Erythroblast (primary cell): ENCODE results near the gene ABCB9.

Experiments
- DNase-seq, 2 experiments: peaks; one replicate each; lab custom pipeline; 2025; lab: John Stamatoyannopoulos, UW
- GATA1 ChIP-seq: IDR thresholded peaks from 2 replicates; pipeline ENCODE4 v1.6.1; 2011; ENCODE audit warnings: low read depth, mild to moderate bottlenecking, control low read depth, low read length, moderate library complexity
- POLR2A ChIP-seq: IDR thresholded peaks from 2 replicates; pipeline ENCODE4 v1.6.1; 2011; ENCODE audit warnings: mild to moderate bottlenecking, low read length

ABCB9 gene

GRCh38 chr12:122999196-122999946, 33.1 kb upstream of the ABCB9 start:
- no peak for TF ChIP-seq GATA1
- TF ChIP-seq POLR2A, result no peak
- DNase-seq, result no peak

DNA sequence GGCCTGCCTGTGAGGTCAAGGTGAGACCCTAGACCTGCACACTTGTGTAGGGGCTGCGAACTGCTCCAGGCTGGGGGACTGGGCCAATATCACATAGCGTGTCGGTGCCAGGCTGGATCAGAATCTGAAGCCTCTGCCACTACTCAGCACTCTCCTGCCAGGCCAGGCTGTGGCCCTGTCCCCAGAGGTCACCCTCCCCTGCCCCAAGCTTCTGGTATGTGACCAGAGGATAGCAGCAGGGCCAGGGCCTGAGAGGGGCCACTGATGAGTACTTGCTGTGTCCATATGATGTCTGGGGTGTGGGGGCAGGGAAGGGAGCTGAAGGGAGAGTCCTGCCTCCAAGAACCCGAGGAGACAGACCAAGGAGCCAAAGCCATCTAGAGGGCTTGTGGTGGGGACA, 32.1 kb upstream of the ABCB9 start:
- TF ChIP-seq GATA1 (no peak), POLR2A (no peak)
- DNase-seq, result no peak

- DNase-seq, result no peak
- no peak for TF ChIP-seq POLR2A
- no peak for TF ChIP-seq GATA1
Measured at GRCh38 chr12:122997343-122998250, 31.3 kb upstream of the ABCB9 start.

DNA sequence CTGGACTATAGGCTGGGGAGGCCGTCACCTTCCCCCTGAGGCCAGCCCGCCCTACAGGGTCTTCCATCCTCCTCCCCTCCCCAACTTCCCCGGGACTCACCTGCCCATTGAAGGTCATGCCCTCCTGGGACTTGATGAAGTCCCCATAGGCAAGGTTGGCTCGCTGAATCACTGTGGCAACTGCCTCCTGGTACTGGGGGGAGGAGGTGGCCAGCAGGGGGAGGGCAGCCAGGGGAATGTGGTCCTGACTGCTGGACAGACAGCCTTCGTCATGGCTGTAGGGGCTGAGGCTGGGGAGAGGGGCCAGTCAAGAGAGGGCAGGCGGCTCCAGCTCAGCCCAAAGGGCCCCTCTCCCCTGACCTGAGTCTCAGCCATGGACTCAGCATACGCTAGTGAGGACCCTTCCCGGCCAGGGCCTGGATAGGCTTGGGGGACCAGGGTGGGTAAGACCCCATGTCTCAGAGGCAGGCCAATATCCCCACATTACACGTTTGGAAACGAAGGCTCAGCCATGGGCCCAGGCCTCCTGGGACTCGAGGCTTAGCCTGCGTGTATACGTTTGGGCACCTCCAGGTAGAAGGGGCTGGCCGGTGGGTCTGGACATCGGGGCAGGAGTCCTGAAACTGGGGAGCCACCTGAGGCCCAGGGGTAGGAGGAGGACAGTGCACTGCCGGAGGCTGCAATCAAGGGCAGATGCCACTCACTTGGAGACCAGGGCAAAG, 30.5 kb upstream of the ABCB9 start:
- DNase-seq, result no peak
- TF ChIP-seq GATA1 (no peak), POLR2A (no peak)

DNA sequence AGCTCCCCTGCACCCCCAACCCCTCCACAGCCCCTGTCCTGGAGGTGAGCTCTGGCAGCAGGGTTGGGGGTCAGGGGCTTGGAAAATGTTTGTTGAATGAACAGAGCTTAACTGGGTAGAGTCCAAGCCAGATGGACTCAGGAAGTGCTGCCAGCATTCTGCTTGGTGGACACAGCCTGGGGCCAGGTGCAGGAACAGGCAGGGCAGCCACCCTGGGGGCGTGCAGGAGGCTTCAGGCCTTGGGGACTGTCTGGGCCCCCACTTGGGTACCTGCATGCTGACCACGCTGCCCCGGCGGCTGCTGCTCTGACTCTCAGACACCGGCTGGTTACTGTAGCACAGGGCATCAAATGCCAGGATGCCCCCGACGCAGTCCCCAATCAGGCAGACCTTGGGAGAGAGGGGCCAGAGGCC, 29.9 kb upstream of the ABCB9 start:
- DNase-seq, result no peak
- TF ChIP-seq GATA1 (no peak), POLR2A (no peak)

DNA sequence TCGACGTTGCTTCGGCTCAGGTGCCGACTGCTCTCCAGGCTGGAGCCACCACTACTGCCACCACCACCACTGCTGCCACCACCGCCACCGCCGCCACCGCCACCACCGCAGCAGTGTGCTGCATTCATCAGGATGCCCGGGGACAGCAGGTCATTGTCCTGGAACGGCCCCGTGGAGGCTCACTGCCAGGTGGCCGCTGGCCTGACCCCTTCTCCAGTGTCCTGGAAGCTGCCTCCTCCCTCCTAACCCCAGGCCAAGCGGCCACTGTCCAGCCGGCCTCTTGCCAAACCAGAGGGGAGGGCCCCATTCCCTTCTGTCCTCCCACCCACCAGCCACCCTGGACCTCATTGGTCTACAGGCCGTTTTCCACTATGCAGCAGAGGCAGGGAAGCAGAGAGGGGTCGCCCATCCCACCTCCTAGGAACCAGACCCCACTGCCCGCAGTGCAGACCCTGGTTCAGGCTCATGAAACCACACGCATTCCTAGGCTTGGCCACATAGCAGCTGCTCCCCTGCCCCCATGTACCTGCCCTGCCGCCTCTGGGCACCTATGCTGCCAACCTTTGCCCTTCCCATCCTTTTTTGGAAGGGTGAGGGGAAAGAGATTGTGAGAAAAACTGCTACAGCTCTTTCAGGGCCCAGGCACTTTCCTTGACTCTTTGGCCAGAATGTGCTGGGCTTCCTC, 29.4 kb upstream of the ABCB9 start:
- TF ChIP-seq POLR2A, result no peak
- TF ChIP-seq GATA1, result no peak
- no peak for DNase-seq

GRCh38 chr12:122994781-122995502, 28.7 kb upstream of the ABCB9 start:
- TF ChIP-seq POLR2A, result no peak
- TF ChIP-seq GATA1, result no peak
- no peak for DNase-seq

DNA sequence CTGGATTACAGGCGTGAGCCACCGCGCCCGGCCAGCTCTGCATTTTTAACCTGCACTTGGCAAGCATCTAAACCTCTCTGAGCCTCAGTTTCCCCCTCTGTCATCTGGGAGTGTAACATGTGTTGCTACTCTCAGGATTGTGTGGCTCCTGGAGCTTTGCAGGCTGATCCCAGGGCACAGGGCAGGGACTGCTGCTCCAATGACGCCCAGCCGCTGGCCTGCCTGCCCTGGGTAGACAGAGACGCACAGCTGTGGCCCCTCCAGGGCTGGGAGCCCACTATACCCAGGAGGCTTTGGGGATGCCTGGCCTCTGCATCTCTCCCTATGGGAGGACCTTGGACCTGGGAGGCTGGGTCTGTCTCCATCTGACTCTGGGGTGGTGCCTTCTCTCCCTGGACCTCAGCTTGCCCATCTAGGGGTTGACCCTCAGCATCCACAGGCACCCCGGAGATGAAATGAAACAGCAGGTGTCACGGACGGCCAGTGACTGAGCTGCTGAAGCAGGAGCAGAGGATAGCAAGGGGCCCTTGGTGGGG, 27.9 kb upstream of the ABCB9 start:
- TF ChIP-seq POLR2A (no peak), GATA1 (no peak)
- DNase-seq, result no peak

GRCh38 chr12:122992386-122992785, 26.1 kb upstream of the ABCB9 start:
- no peak for TF ChIP-seq POLR2A
- no peak for TF ChIP-seq GATA1
- DNase-seq, result no peak

DNA sequence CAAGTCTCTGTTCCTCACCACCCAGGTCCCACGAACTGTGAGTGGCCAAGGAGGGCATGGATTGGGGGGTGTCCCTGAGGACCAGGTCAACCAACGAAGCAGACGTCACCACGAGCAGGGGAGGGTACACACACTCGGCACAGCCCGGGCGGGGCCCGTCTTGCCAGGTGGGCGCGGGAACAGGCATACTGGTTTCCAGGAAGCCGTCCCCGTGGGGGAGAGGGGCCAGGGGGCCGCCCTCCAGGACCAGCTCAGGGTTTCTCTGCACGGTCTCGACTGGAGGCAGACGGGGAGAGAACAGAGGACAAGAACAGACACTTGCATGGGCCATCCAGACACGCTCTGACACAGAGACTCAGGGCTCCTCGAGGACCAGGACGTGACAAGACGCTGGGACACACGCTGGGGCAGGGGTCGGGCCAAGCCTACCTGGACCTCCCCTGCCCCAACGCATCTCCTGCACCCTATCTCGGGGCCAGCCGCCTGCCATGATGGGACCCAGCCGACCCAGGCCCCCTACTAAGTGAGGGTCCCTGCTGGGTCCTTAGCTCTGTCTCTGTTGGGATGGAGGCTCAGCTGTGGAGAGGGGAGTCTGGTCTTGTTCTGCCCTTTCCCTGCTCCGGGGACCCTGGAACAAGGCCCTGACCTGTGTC, 25.5 kb upstream of the ABCB9 start:
- no peak for DNase-seq
- TF ChIP-seq POLR2A (no peak), GATA1 (no peak)

DNA sequence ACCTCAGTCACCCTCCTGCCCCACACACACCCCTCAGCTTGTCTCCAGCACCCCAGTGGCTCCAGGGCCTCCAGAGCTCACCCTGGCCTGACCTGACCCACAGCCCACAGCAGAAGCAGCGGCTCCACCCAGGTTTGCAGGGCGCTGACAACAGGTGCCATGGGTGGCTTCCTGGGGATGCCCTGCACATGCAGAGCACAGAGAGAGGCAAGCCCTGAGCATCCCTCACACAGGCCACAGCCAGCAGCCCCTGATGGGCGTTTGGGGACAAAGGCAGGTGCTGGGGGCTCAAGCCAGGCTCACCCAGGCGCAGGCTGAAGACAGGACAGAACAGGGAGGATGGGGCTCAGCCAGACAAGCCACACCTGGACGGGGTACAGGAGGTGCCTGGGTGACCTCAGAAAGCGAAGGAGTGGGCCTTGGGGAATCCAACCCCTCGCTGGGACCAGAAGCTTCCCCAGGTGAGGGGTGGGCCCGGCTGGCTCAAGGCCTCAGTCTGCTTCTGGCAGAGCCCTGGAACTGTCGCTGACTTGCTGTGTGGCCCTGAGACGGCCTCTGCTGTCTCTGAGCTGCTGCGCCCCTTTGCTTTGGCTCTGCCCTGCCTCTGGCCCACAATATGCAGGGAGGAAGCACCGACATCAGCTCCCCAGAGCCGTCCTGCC, 24.8 kb upstream of the ABCB9 start:
- no peak for TF ChIP-seq GATA1
- no peak for TF ChIP-seq POLR2A
- no peak for DNase-seq

GRCh38 chr12:122990561-122990960, 24.3 kb upstream of the ABCB9 start:
- no peak for DNase-seq
- TF ChIP-seq GATA1, result no peak
- TF ChIP-seq POLR2A, result no peak
